Neural cell (in vitro differentiated cells): ENCODE measurements around the gene EIF4G3. TPM values are rescaled to one million over a fixed set of nuclear protein-coding genes. Genes with fewer than 3 reads are reported as not detected.

Experiments used
- H2AFZ ChIP-seq: fragments of 200-600, 300-800 bp; sonication (generic), shearing (Covaris generic); 2 replicates; pipeline ENCODE4 v1.6.0; 2014; ENCODE audit warnings: low read depth, mild to moderate bottlenecking, antibody characterized with exemption, low read length, moderate library complexity
- H3F3A ChIP-seq: fragments of 200-600 bp; shearing (Covaris generic); 2 replicates; pipeline ENCODE4 v1.6.1; 2016; ENCODE audit warnings: mild to moderate bottlenecking, moderate library complexity, mixed read lengths, antibody characterized with exemption, low read length; ENCODE audit not compliant: insufficient read depth, poor library complexity, severe bottlenecking
- H3K27ac ChIP-seq: fragments of 200-600, 300-800 bp; sonication (generic), shearing (Covaris generic); 2 replicates; pipeline ENCODE4 v1.5.1; 2014; ENCODE audit warnings: mild to moderate bottlenecking, low read length, moderate library complexity
- H3K27me3 ChIP-seq: fragments of 300-800, 200-600 bp; sonication (generic), shearing (Covaris generic); 2 replicates; pipeline ENCODE4 v1.6.0; 2014; ENCODE audit warnings: mild to moderate bottlenecking, low read depth, low read length, moderate library complexity; ENCODE audit not compliant: insufficient read depth
- H3K36me3 ChIP-seq: fragments of 300-800, 200-600 bp; sonication (generic), shearing (Covaris generic); 2 replicates; pipeline ENCODE4 v1.5.1; 2014; ENCODE audit warnings: mild to moderate bottlenecking, antibody characterized with exemption, low read length, moderate library complexity; ENCODE audit not compliant: insufficient read depth
- H3K4me2 ChIP-seq: fragments of 300-800, 200-600 bp; sonication (generic), shearing (Covaris generic); 2 replicates; pipeline ENCODE4 v1.6.0; 2014; ENCODE audit warnings: mild to moderate bottlenecking, low read length
- H3K4me3 ChIP-seq: fragments of 300-800, 200-600 bp; sonication (generic), shearing (Covaris generic); 2 replicates; pipeline ENCODE4 v1.5.1; 2014; ENCODE audit warnings: mild to moderate bottlenecking, low read length, moderate library complexity
- H3K79me2 ChIP-seq: fragments of 200-600 bp; shearing (Covaris generic); replicated peaks from 2 replicates; pipeline ENCODE4 v1.6.0; 2014; ENCODE audit warnings: mild to moderate bottlenecking, low read length, moderate library complexity; ENCODE audit not compliant: insufficient read depth
- H3K9ac ChIP-seq: fragments of 300-800, 200-600 bp; sonication (generic), shearing (Covaris generic); 2 replicates; pipeline ENCODE4 v1.6.1; 2016; ENCODE audit warnings: mild to moderate bottlenecking, low read length, mixed read lengths
- H3K9me2 ChIP-seq: fragments of 200-600 bp; shearing (Covaris generic); 2 replicates; pipeline ENCODE4 v1.6.1; 2016; ENCODE audit warnings: mild to moderate bottlenecking, low read length, mixed read lengths; ENCODE audit not compliant: insufficient read depth
- H3K9me3 ChIP-seq: fragments of 200-600, 300-800 bp; sonication (generic), shearing (Covaris generic); 2 replicates; pipeline ENCODE4 v1.6.1; 2016; ENCODE audit warnings: mild to moderate bottlenecking, mixed run types, low read length, moderate library complexity, mixed read lengths
- H4K20me1 ChIP-seq: fragments of 200-600 bp; shearing (Covaris generic); 2 replicates; pipeline ENCODE4 v1.6.1; 2016; ENCODE audit warnings: mild to moderate bottlenecking, mixed run types; ENCODE audit not compliant: insufficient read depth
- EP300 ChIP-seq: fragments of 450-650 bp; conservative IDR thresholded peaks from 2 replicates; pipeline ENCODE4 v1.6.1; 2014; ENCODE audit warnings: antibody characterized with exemption, mild to moderate bottlenecking, moderate library complexity; ENCODE audit not compliant: poor library complexity, severe bottlenecking
- EZH2 ChIP-seq: fragments of 200-600, 300-800 bp; shearing (Covaris generic), sonication (generic); IDR thresholded peaks from 2 replicates; pipeline ENCODE4 v1.6.1; 2014; ENCODE audit warnings: antibody characterized with exemption, low read length, borderline replicate concordance, mild to moderate bottlenecking; ENCODE audit not compliant: insufficient read depth, poor library complexity, severe bottlenecking
- MXI1 ChIP-seq: fragments of 450-650 bp; conservative IDR thresholded peaks from 2 replicates; pipeline ENCODE4 v1.6.1; 2014; ENCODE audit warnings: antibody characterized with exemption, mild to moderate bottlenecking; ENCODE audit not compliant: poor library complexity, severe bottlenecking
- POLR2AphosphoS5 ChIP-seq: IDR thresholded peaks from 2 replicates; pipeline ENCODE4 v1.6.1; 2012
- RAD21 ChIP-seq: fragments of 450-650 bp; conservative IDR thresholded peaks from 2 replicates; pipeline ENCODE4 v1.6.1; 2014; ENCODE audit warnings: antibody characterized with exemption, mild to moderate bottlenecking, moderate library complexity
- SMC3 ChIP-seq: fragments of 450-650 bp; conservative IDR thresholded peaks from 2 replicates; pipeline ENCODE4 v1.6.1; 2014; ENCODE audit warnings: antibody characterized with exemption, mild to moderate bottlenecking, moderate library complexity; ENCODE audit not compliant: poor library complexity
- TAF1 ChIP-seq: IDR thresholded peaks from 2 replicates; pipeline ENCODE4 v1.6.1; 2012; ENCODE audit warnings: low read depth
- polyA plus RNA-seq: library from polyadenylated mRNA; depleted of rRNA; stranded (reverse); fragments of >200 nt; gene quantifications from 2 replicates; pipeline ENCODE4 v1.2.3, GENCODE V29; 2014
- TF ChIP-seq, protein P1 (sequence below): fragments of 450-650 bp; IDR thresholded peaks from 2 replicates; pipeline ENCODE4 v1.5.1; 2014; ENCODE audit warnings: antibody characterized with exemption, mild to moderate bottlenecking, moderate library complexity; ENCODE audit not compliant: poor library complexity, severe bottlenecking
- TF ChIP-seq, protein P2 (sequence below): IDR thresholded peaks from 2 replicates; pipeline ENCODE4 v1.6.1; 2012; ENCODE audit warnings: borderline replicate concordance

EIF4G3 gene
- polyA plus RNA-seq, 1 donor from 2014 or later = 56.9 TPM

DNA sequence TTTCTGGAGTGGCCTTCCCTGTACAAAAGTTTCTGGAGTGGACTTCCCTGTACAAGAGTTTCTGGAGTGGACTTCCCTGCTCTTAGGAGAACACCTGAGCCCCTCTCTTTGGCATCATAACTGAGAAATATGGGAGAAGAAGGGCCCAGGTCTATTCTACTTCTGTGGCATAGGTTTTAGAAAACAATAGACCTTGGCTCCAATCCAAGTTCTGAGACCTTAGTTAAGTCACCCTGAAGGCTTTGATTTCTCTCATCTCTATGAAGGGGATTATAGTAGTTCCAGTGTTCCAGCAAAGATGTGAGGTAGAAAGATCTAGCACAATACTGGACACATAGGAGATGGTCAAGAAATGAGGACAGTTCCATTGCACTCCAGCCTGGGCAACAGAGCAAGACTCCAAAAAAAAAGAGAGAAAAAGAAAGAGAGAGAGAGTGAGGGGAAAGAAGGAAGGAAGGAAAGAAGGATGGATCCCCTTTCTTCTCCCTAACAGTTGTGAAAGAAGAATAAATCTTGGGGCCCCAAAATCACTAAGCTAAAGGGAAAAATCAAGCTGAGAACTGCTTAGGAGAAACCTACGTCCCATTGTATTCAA lies 13.3 kb upstream of the EIF4G3 start (continued):
- no peak for TF ChIP-seq EZH2

DNA sequence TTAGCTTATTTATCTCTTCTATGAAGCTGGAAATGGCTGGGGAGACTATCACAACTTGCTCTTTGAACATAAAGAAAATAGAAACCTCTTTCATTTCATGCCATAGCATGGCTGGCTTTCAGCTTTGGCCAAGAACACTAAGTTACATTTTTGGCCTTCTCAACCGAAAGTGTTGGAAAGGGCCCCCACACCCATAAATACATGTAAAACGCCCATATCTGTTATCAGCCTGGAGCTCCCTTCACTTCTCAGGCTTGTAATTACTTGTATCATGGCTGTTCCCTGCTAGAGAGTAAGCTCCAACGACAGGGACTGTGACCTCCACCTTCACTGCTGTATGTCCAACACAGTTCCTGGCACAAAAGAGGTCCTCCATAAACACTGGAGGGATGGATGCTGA lies 12.7 kb upstream of the EIF4G3 start:
- H3K27me3 ChIP-seq = no peaks in the 10 kb centered on the region

DNA sequence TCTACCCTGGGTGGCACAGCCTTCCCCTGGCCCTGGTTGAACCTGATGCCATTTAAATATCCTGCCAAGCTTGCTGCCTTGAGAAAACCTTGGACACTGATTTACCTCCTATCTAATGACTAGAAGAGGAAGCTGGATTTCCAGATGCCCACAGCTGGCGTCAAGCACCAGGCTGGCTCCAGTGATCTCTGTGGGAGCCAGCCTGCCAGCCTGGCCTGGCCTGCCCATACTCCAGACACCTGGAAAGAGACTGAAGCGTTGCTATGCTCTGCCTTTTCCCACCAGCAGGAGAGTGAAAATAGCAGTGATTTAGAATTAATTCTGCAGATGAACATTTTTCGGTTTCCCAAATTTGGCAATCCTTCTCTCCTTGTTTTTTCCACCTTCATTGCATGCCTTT lies 11.5 kb upstream of the EIF4G3 start:
- no peak overlapping the region for H3K27ac ChIP-seq

More for the DNA sequence above, 12.7 kb upstream of the EIF4G3 start:
- no peak overlapping the region for H3K4me2 ChIP-seq
- no peak overlapping the region for H3K9ac ChIP-seq
- H3F3A ChIP-seq = no peaks in the 10 kb centered on the region
- H3K9me2 ChIP-seq = no peaks in the 10 kb centered on the region
- H3K9me3 ChIP-seq = no peaks in the 10 kb centered on the region
- no peak overlapping the region for H2AFZ ChIP-seq
- TF ChIP-seq TAF1 (no peak), EZH2 (no peak), SMC3 (no peak), RAD21 (no peak), MXI1 (no peak), EP300 (no peak), POLR2AphosphoS5 (no peak)
- TF ChIP-seq, protein P1, sequence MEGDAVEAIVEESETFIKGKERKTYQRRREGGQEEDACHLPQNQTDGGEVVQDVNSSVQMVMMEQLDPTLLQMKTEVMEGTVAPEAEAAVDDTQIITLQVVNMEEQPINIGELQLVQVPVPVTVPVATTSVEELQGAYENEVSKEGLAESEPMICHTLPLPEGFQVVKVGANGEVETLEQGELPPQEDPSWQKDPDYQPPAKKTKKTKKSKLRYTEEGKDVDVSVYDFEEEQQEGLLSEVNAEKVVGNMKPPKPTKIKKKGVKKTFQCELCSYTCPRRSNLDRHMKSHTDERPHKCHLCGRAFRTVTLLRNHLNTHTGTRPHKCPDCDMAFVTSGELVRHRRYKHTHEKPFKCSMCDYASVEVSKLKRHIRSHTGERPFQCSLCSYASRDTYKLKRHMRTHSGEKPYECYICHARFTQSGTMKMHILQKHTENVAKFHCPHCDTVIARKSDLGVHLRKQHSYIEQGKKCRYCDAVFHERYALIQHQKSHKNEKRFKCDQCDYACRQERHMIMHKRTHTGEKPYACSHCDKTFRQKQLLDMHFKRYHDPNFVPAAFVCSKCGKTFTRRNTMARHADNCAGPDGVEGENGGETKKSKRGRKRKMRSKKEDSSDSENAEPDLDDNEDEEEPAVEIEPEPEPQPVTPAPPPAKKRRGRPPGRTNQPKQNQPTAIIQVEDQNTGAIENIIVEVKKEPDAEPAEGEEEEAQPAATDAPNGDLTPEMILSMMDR = no peak
- TF ChIP-seq, protein P2, sequence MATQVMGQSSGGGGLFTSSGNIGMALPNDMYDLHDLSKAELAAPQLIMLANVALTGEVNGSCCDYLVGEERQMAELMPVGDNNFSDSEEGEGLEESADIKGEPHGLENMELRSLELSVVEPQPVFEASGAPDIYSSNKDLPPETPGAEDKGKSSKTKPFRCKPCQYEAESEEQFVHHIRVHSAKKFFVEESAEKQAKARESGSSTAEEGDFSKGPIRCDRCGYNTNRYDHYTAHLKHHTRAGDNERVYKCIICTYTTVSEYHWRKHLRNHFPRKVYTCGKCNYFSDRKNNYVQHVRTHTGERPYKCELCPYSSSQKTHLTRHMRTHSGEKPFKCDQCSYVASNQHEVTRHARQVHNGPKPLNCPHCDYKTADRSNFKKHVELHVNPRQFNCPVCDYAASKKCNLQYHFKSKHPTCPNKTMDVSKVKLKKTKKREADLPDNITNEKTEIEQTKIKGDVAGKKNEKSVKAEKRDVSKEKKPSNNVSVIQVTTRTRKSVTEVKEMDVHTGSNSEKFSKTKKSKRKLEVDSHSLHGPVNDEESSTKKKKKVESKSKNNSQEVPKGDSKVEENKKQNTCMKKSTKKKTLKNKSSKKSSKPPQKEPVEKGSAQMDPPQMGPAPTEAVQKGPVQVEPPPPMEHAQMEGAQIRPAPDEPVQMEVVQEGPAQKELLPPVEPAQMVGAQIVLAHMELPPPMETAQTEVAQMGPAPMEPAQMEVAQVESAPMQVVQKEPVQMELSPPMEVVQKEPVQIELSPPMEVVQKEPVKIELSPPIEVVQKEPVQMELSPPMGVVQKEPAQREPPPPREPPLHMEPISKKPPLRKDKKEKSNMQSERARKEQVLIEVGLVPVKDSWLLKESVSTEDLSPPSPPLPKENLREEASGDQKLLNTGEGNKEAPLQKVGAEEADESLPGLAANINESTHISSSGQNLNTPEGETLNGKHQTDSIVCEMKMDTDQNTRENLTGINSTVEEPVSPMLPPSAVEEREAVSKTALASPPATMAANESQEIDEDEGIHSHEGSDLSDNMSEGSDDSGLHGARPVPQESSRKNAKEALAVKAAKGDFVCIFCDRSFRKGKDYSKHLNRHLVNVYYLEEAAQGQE = no peak
- no peaks in the 10 kb centered on the region for H4K20me1 ChIP-seq
- no peak overlapping the region for H3K4me3 ChIP-seq
- no peaks in the 10 kb centered on the region for H3K79me2 ChIP-seq
- H3K27ac ChIP-seq = no peak overlapping the region
- H3K36me3 ChIP-seq = no peaks in the 10 kb centered on the region

More for the DNA sequence above, 11.5 kb upstream of the EIF4G3 start:
- no peak overlapping the region for H3K9ac ChIP-seq
- H3F3A ChIP-seq = no peaks in the 10 kb centered on the region
- no peaks in the 10 kb centered on the region for H3K27me3 ChIP-seq
- TF ChIP-seq POLR2AphosphoS5 = no peak
- TF ChIP-seq TAF1 = no peak
- no peak for TF ChIP-seq MXI1
- no peak for TF ChIP-seq RAD21
- TF ChIP-seq, protein P1 = no peak
- no peak for TF ChIP-seq EP300
- H3K4me2 ChIP-seq = no peak overlapping the region
- H3K9me2 ChIP-seq = no peaks in the 10 kb centered on the region
- H3K4me3 ChIP-seq = no peak overlapping the region
- H3K79me2 ChIP-seq = no peaks in the 10 kb centered on the region
- H3K9me3 ChIP-seq = no peaks in the 10 kb centered on the region
- H2AFZ ChIP-seq = no peak overlapping the region
- no peaks in the 10 kb centered on the region for H3K36me3 ChIP-seq
- H4K20me1 ChIP-seq = no peaks in the 10 kb centered on the region
